GM10248 (cell line): ENCODE data around the gene TOR1AIP2.

ENCODE experiments used
- CTCF ChIA-PET: fragments of 300-600 bp; sonication (Branson Sonifier 250); formaldehyde crosslinking; extraction: SDS; loops from one replicate; lab custom pipeline; 2021; ENCODE audit warnings: antibody characterized with exemption; lab: Yijun Ruan, JAX
- POLR2A ChIA-PET: fragments of 350-650 bp; sonication (Branson Sonifier 250); formaldehyde crosslinking; extraction: SDS; loops from one replicate; lab custom pipeline; 2020; ENCODE audit warnings: antibody characterized with exemption; lab: Yijun Ruan, JAX
- DNase-seq: peaks from one replicate; pipeline ENCODE4 v3.0.0; 2012; ENCODE audit errors: extremely low spot score
- TF ChIP-seq, protein P1 (sequence below): IDR thresholded peaks from 2 replicates; pipeline ENCODE4 v1.5.1; 2012; ENCODE audit warnings: mild to moderate bottlenecking, low read depth; ENCODE audit errors: extremely low read depth, missing control alignments, control extremely low read depth

The TOR1AIP2 gene

DNA sequence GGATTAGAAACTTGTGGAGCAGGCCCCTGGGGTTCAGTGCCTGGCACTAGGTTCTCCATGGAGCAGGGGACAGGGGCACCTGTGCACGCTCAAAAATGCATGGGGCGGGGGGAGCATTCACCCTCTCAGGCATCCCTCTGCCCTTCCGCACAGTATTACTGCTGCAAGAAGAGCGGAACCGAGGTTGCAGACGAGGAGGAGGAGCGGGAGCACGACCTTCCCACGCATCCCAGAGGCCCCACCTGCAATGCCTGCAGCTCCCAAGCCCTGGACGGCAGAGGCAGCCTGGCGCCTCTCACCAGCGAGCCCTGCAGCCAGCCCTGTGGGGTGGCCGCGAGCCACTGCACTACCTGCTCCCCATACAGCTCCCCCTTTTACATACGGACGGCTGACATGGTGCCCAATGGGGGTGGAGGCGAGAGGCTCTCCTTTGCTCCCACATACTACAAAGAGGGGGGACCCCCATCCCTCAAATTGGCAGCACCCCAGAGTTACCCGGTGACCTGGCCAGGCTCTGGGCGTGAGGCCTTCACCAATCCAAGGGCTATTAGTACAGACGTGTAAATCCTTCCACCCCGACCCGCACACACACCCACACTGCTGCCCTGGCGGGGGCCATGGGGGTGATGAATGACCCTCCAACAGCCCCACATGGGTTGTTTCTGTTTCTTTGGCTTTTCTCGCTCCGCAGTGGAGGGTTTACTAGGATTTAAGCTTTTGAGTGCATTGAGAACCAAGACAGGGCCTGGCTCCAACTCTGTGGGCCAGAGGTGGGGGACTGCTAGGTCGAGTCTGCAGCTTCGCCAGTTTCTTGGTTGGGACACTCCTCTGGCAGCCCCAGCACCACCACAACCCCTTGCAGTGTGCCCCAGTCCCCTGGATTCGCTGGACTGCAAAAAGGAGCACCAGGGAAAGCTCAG, 63.7 kb downstream of the TOR1AIP2 start:
- TF ChIP-seq, protein P1, sequence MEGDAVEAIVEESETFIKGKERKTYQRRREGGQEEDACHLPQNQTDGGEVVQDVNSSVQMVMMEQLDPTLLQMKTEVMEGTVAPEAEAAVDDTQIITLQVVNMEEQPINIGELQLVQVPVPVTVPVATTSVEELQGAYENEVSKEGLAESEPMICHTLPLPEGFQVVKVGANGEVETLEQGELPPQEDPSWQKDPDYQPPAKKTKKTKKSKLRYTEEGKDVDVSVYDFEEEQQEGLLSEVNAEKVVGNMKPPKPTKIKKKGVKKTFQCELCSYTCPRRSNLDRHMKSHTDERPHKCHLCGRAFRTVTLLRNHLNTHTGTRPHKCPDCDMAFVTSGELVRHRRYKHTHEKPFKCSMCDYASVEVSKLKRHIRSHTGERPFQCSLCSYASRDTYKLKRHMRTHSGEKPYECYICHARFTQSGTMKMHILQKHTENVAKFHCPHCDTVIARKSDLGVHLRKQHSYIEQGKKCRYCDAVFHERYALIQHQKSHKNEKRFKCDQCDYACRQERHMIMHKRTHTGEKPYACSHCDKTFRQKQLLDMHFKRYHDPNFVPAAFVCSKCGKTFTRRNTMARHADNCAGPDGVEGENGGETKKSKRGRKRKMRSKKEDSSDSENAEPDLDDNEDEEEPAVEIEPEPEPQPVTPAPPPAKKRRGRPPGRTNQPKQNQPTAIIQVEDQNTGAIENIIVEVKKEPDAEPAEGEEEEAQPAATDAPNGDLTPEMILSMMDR = no peak
- POLR2A ChIA-PET = interaction anchor here (0.6 to 1.3 kb wide), 2 partner anchors 29 to 104 kb away, joined by 3 to 6 read pairs; no protein-coding TSS in a partner anchor
- DNase-seq = no peak
- CTCF ChIA-PET = interaction anchor here (0.6 to 21.5 kb wide), 55 partner anchors 3 to 1756 kb away, joined by 3 to 647 read pairs (median 5); partner anchors contain the start of gene TOR3A

DNA sequence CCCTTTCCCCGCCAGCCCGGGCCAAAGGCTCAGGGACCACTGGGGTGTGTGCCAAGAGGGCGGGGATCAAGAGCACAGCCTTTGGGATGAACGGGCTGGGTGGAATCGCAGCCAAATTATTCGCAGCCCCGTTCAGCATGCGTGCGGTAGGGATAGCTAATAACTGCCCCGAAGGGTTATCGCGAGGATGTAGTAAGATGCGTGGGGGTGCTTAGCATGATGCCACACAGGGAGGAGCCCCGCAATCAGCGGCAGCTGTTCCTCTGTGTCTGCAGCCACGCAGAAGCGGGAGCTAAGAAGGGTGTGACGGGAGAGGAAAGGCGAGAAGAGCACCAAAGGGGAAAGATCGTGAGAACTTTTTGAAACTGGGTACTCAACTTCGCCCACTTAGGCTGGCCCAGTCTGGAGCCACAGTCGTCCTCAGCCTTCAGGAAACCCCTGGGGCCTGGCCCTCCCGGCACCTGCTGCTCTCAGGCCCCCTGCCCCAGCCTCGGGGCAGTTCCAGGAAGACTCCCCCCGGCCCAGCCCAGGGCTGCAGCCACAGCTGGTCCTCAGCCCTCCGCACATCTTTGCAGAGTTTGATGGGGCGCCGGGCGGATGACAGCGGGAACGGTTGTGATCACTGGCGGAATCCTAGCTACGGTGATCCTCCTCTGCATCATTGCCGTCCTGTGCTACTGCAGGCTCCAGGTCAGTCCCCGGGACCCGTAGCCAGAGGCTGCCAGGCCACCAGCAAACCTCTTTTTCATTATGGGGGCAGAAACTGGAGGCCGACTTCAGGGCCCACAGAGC, 64.9 kb downstream of the TOR1AIP2 start:
- CTCF ChIA-PET = interaction anchor here (0.7 to 20.6 kb wide), 9 partner anchors 11 to 1039 kb away, joined by 3 to 647 read pairs (median 9); no protein-coding TSS in a partner anchor
- DNase-seq = no peak
- TF ChIP-seq, protein P1 = no peak
- POLR2A ChIA-PET = no interaction called here

DNA sequence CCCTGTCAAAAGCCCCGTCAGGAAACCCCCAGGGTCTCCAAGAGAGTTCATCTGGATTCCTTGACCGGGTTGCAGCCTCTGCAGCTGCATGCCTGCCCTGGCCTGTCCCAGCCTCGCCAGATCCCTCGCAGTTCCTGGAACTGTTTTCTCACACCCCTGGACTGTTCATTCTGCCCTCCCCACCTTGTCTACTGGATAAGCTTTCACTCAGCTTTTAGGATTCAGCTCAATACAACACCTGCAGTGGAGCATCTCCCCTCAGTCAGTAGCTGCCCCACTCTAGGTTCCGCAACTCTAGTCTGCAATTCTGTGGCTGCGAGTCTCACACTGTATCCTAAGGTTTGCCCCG, 67.3 kb downstream of the TOR1AIP2 start:
- CTCF ChIA-PET = interaction anchor here (0.5 to 20.6 kb wide), 59 partner anchors 14 to 1278 kb away, joined by 3 to 647 read pairs (median 5); no protein-coding TSS in a partner anchor
- POLR2A ChIA-PET = interaction anchor here (1.0 kb wide), 1 partner anchor 104 kb away, joined by 5 read pairs; no protein-coding TSS in a partner anchor
- DNase-seq = no peak
- TF ChIP-seq, protein P1 = no peak

DNA sequence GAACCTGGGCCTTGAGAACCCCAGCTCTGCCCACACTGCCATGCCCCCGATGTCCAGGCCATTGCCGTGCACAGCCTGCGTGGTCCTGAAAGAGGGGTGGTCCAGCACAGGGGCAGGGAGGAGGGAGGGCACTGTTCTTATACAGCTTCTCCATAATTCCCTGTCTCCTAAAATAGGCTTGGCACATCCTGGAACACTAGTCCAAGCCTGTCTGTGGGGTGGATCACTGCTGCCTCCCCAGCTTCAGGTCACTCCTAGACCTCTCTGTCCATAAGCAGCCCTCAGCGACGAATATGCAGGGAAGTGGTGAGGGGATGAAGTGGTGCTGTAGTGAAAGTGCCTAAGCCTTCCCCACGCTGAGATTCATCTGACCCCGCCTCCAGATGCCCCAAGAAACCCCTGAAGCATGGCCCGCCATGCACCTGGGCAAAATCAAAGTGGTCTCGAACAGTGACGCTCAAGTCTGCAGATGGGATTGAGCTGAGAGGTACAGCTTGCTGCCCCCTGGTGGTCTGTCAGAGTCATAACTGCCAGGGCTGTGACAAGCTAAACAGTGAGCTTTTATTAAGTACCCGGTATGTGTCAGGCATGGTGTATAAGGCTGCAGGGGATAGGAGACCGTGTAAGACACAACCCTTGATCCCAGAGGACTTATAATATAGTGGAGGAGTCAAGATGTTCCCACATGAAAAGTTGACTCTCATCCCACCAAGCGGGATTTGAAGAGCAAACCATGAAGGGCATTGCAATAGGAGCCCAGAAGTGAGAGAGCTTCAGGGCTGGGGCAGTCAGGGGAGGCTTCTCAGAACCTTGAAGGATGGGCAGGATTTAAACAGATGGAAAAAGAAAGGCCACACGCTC, 67.9 kb downstream of the TOR1AIP2 start:
- peak; percentile 71 for DNase-seq
- TF ChIP-seq, protein P1 = peak; percentile 91
- ChIA-PET CTCF (interaction anchor here (0.6 to 20.6 kb wide), 69 partner anchors 13 to 1731 kb away, joined by 3 to 647 read pairs (median 4); no protein-coding TSS in a partner anchor), POLR2A (interaction anchor here (1.0 kb wide), 1 partner anchor 104 kb away, joined by 5 read pairs; no protein-coding TSS in a partner anchor)

DNA sequence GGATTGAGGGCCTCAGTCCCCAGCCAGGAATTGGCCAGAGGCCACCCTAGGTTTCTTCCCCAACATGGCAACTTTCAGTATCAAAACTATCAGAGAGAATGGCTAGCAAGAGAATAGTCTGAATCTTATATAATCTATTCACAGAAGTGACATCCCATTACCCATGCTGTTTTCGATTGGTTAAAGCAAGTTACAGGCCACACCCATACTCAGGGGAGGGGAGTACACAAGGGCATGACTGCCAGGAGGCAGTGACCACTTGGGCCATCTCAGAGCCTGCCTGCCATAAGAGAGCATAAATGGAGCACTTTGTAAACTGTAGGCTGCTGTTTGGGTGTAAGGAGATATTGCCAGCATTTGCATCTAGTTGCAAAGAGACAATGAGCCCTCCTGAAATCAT, 69.1 kb downstream of the TOR1AIP2 start:
- ChIA-PET CTCF (interaction anchor here (1.0 to 20.6 kb wide), 12 partner anchors 12 to 371 kb away, joined by 3 to 647 read pairs (median 23); no protein-coding TSS in a partner anchor), POLR2A (no interaction called here)
- no peak for DNase-seq
- TF ChIP-seq, protein P1 = no peak
